ENCODE results near the gene ZSCAN23.
"Not testable (repeated sequence)": the region's sequence is repeated elsewhere in the genome, so short reads cannot be mapped to it uniquely, and the experiment has no call there.

Gene ZSCAN23

GRCh38 chr6:28413681-28414080, 29.6 kb downstream of the ZSCAN23 start:
- DNase-seq (ENCODE audit: low spot score): no peak
- ChIA-PET CTCF (no interaction called here), POLR2A (ENCODE audit: low non-redundant PET) (no interaction called here)
- H3K27ac ChIP-seq: no peak overlapping the region
- TF ChIP-seq CTCF (conservative IDR thresholded peaks at IDR 0.05; ENCODE audit: low read depth): no peak

- TF ChIP-seq CTCF (conservative IDR thresholded peaks at IDR 0.05; ENCODE audit: low read depth): no peak
- ChIA-PET CTCF (no interaction called here), POLR2A (ENCODE audit: low non-redundant PET) (no interaction called here)
- H3K27ac ChIP-seq: no peak overlapping the region
- no peak for DNase-seq (ENCODE audit: low spot score)
Measured at GRCh38 chr6:28410767-28411166, 32.5 kb downstream of the ZSCAN23 start.

- H3K27ac ChIP-seq: no peak overlapping the region
- CTCF ChIA-PET: no interaction called here
- TF ChIP-seq CTCF (conservative IDR thresholded peaks at IDR 0.05; ENCODE audit: low read depth): no peak
- no peak for DNase-seq (ENCODE audit: low spot score)
- POLR2A ChIA-PET (ENCODE audit: low non-redundant PET): no interaction called here
Measured at GRCh38 chr6:28408076-28408802, 35.1 kb downstream of the ZSCAN23 start.

GRCh38 chr6:28407401-28407800, 35.9 kb downstream of the ZSCAN23 start:
- CTCF ChIA-PET: interaction anchor here (0.6 kb wide), 1 partner anchor 407 kb away, joined by 3 read pairs; no protein-coding TSS in a partner anchor
- TF ChIP-seq CTCF (conservative IDR thresholded peaks at IDR 0.05; ENCODE audit: low read depth): no peak
- POLR2A ChIA-PET (ENCODE audit: low non-redundant PET): no interaction called here
- DNase-seq (ENCODE audit: low spot score): no peak
- H3K27ac ChIP-seq: no peak overlapping the region

- POLR2A ChIA-PET (ENCODE audit: low non-redundant PET); CTCF ChIA-PET; DNase-seq (ENCODE audit: low spot score): not testable (repeated sequence)
Measured at GRCh38 chr6:28403923-28404322, 39.4 kb downstream of the ZSCAN23 start.

GRCh38 chr6:28402197-28402596, 41.1 kb downstream of the ZSCAN23 start:
- POLR2A ChIA-PET (ENCODE audit: low non-redundant PET): no interaction called here
- H3K27ac ChIP-seq: no peak overlapping the region
- DNase-seq (ENCODE audit: low spot score): no peak
- CTCF ChIA-PET: interaction anchor here (0.7 kb wide), 1 partner anchor 1137 kb away, joined by 3 read pairs; no protein-coding TSS in a partner anchor
- no peak for TF ChIP-seq CTCF (conservative IDR thresholded peaks at IDR 0.05; ENCODE audit: low read depth)

More at GRCh38 chr6:28403923-28404322, 39.4 kb downstream of the ZSCAN23 start:
- not testable (repeated sequence) for H3K27ac ChIP-seq

GRCh38 chr6:28401172-28401571, 42.1 kb downstream of the ZSCAN23 start:
- CTCF ChIA-PET: no interaction called here
- no peak for TF ChIP-seq CTCF (conservative IDR thresholded peaks at IDR 0.05; ENCODE audit: low read depth)
- H3K27ac ChIP-seq: no peak overlapping the region
- POLR2A ChIA-PET (ENCODE audit: low non-redundant PET): no interaction called here
- DNase-seq (ENCODE audit: low spot score): no peak

Measured in RWPE1 (cell line).